ENCODE results near the gene AMDHD2. TPM values are rescaled to one million over a fixed set of nuclear protein-coding genes. Genes with fewer than 3 reads are reported as not detected.

AMDHD2 gene
- total RNA-seq, 1 donor from 2014 or later = 90.8 TPM

- peaks cover 17% of the 10 kb centered on the region for H3K36me3 Mint-ChIP-seq (ENCODE audit: low read depth)
- H3K9me3 Mint-ChIP-seq = no peaks in the 10 kb centered on the region
- no peak overlapping the region for H3K27ac Mint-ChIP-seq
- CTCF ChIA-PET = interaction anchor here (2.5 kb wide), 1 partner anchor 305 kb away, joined by 17 read pairs; no protein-coding TSS in a partner anchor
- no peak for DNase-seq
- H3K27me3 Mint-ChIP-seq = no peaks in the 10 kb centered on the region
- ATAC-seq (ENCODE audit: low read depth) = no peak
- no peak for TF ChIP-seq CTCF (IDR thresholded peaks at IDR 0.05)
- H3K4me1 Mint-ChIP-seq = peaks cover 3% of the 10 kb centered on the region
- intact Hi-C loops (cut with micrococcal nuclease) = no loop called here
- no peak overlapping the region for H3K4me3 Mint-ChIP-seq
- POLR2A ChIA-PET = interaction anchor here (1.4 kb wide), 1 partner anchor 344 kb away, joined by 4 read pairs; the partner anchor contains the start of gene TRAF7
Measured at GRCh38 chr16:2499454-2499853, 20.7 kb upstream of the AMDHD2 start.

GRCh38 chr16:2499890-2500429 lies 20.2 kb upstream of the AMDHD2 start:
- ATAC-seq (ENCODE audit: low read depth) = no peak
- CTCF ChIA-PET = interaction anchor here (1.9 to 2.5 kb wide), 2 partner anchors 70 to 305 kb away, joined by 9 to 17 read pairs; no protein-coding TSS in a partner anchor
- intact Hi-C loops (cut with micrococcal nuclease) = loop anchor here (5.0 kb wide), 1 partner anchor 498 kb away; no protein-coding TSS in a partner anchor
- POLR2A ChIA-PET = interaction anchor here (0.6 to 1.4 kb wide), 3 partner anchors 345 to 575 kb away, joined by 4 to 10 read pairs (median 7); partner anchors contain the start of gene TRAF7
- no peak for DNase-seq
- Mint-ChIP-seq H3K9me3 (no peaks in the 10 kb centered on the region), H3K27me3 (no peaks in the 10 kb centered on the region), H3K36me3 (ENCODE audit: low read depth) (peaks cover 17% of the 10 kb centered on the region), H3K27ac (no peak overlapping the region), H3K4me3 (no peak overlapping the region), H3K4me1 (peaks cover 3% of the 10 kb centered on the region)
- TF ChIP-seq CTCF (IDR thresholded peaks at IDR 0.05) = no peak

GRCh38 chr16:2500430-2500917 lies 19.7 kb upstream of the AMDHD2 start:
- Mint-ChIP-seq H3K4me1 (peaks cover 7% of the 10 kb centered on the region), H3K36me3 (ENCODE audit: low read depth) (peaks cover 17% of the 10 kb centered on the region), H3K27ac (no peak overlapping the region), H3K27me3 (no peaks in the 10 kb centered on the region), H3K9me3 (no peaks in the 10 kb centered on the region), H3K4me3 (no peak overlapping the region)
- no peak for ATAC-seq (ENCODE audit: low read depth)
- ChIA-PET CTCF (interaction anchor here (1.0 to 2.5 kb wide), 6 partner anchors 12 to 306 kb away, joined by 3 to 17 read pairs (median 7); partner anchors contain the start of genes ECI1 and TEDC2), POLR2A (interaction anchor here (0.6 to 1.4 kb wide), 5 partner anchors 26 to 574 kb away, joined by 4 to 10 read pairs (median 4); partner anchors contain the start of genes TBC1D24 and TRAF7)
- intact Hi-C loops (cut with micrococcal nuclease) = loop anchor here (5.0 kb wide), 1 partner anchor 498 kb away; no protein-coding TSS in a partner anchor
- TF ChIP-seq CTCF (IDR thresholded peaks at IDR 0.05) = no peak
- DNase-seq = no peak

GRCh38 chr16:2500918-2501750 lies 19.0 kb upstream of the AMDHD2 start:
- ChIA-PET CTCF (interaction anchor here (0.5 to 2.5 kb wide), 13 partner anchors 8 to 645 kb away, joined by 3 to 17 read pairs (median 4); partner anchors contain the start of genes ECI1 and TEDC2), POLR2A (interaction anchor here (0.8 to 1.2 kb wide), 4 partner anchors 9 to 306 kb away, joined by 3 to 8 read pairs (median 4); partner anchors contain the start of gene TBC1D24)
- intact Hi-C loops (cut with micrococcal nuclease) = loop anchor here (1.0 to 5.0 kb wide), 7 partner anchors 14 to 499 kb away; partner anchors contain the start of genes ABCA3, CCNF and ECI1
- Mint-ChIP-seq H3K4me3 (no peak overlapping the region), H3K4me1 (peaks cover 11% of the 10 kb centered on the region), H3K27ac (no peak overlapping the region), H3K36me3 (ENCODE audit: low read depth) (peaks cover 14% of the 10 kb centered on the region), H3K27me3 (no peaks in the 10 kb centered on the region), H3K9me3 (no peaks in the 10 kb centered on the region)
- TF ChIP-seq CTCF (IDR thresholded peaks at IDR 0.05) = peak; percentile 84
- DNase-seq (peak; percentile 77), ATAC-seq (ENCODE audit: low read depth) (peak; percentile 98)
